A549 (cell line): ENCODE data around the gene LRIG1.

Experiments used
- BHLHE40 ChIP-seq: IDR thresholded peaks from 2 replicates; pipeline ENCODE4 v1.6.1; 2012; ENCODE audit warnings: low read depth, low read length, inconsistent platforms
- CHD2 ChIP-seq: fragments of 150-350 bp; IDR thresholded peaks from 2 replicates; pipeline ENCODE4 v1.6.1; 2014; ENCODE audit warnings: low read length; ENCODE audit not compliant: partially characterized antibody
- CHD4 ChIP-seq: fragments of 200-600 bp; sonication (generic); IDR thresholded peaks from 2 replicates; pipeline ENCODE4 v1.6.1; 2016; ENCODE audit warnings: antibody characterized with exemption, mild to moderate bottlenecking, borderline replicate concordance
- CTCF ChIP-seq: fragments of >200 bp; sonication (Bioruptor Twin); formaldehyde crosslinking; IDR thresholded peaks from 3 replicates; pipeline ENCODE4 v1.5.1; 2016
- ELK1 ChIP-seq: fragments of 150-350 bp; IDR thresholded peaks from 2 replicates; pipeline ENCODE4 v1.6.1; 2014; ENCODE audit warnings: low read depth, mild to moderate bottlenecking, low read length
- EP300 ChIP-seq, 2 experiments: fragments of >200 bp; sonication (Bioruptor Twin); formaldehyde crosslinking; IDR thresholded peaks; 2 replicates in 1 of 2; 3 replicates in 1 of 2; pipeline ENCODE4 v1.6.1; 2016 to 2017
- FOSL2 ChIP-seq, 2 experiments: fragments of 450-650 bp in 1 of 2; fragments of >200 bp in 1 of 2; sonication (Bioruptor Twin) in 1 of 2; formaldehyde crosslinking; IDR thresholded peaks; 2 replicates each; pipeline versions ENCODE4 v1.5.0 to v1.6.1; 2016 to 2020; ENCODE audit warnings: mild to moderate bottlenecking in 1 of 2, moderate library complexity in 1 of 2
- FOXS1 ChIP-seq: fragments of 250-450 bp; sonication (Bioruptor Pico); IDR thresholded peaks from 2 replicates; pipeline ENCODE4 v1.5.0; 2020; ENCODE audit warnings: mild to moderate bottlenecking, moderate library complexity
- POLR2A ChIP-seq: IDR thresholded peaks from 2 replicates; pipeline ENCODE4 v1.6.1; 2012; ENCODE audit warnings: mild to moderate bottlenecking, low read length
- RAD21 ChIP-seq, 2 experiments: fragments of >200 bp in 1 of 2; sonication (Bioruptor Twin) in 1 of 2; formaldehyde crosslinking in 1 of 2; IDR thresholded peaks in 1 of 2; conservative IDR thresholded peaks in 1 of 2; 2 replicates in 1 of 2; 3 replicates in 1 of 2; pipeline ENCODE4 v1.6.1; 2012 to 2018; ENCODE audit warnings: inconsistent platforms in 1 of 2
- TFCP2L1 ChIP-seq: fragments of 250-450 bp; sonication (Bioruptor Pico); IDR thresholded peaks from 2 replicates; pipeline ENCODE4 v1.5.0; 2021; ENCODE audit warnings: mild to moderate bottlenecking
- TP53 ChIP-seq: fragments of 250-450 bp; sonication (Bioruptor Pico); IDR thresholded peaks from 2 replicates; pipeline ENCODE4 v1.5.0; 2021; ENCODE audit warnings: mild to moderate bottlenecking, moderate library complexity

- TF ChIP-seq CTCF: no peak
- no peak for TF ChIP-seq EP300 (IDR thresholded peaks at IDR 0.05)
- no peak for TF ChIP-seq RAD21 (conservative IDR thresholded peaks at IDR 0.05 in 1 of 2, IDR thresholded peaks at IDR 0.05 in 1 of 2)
- TF ChIP-seq POLR2A: no peak
- no peak for TF ChIP-seq TFCP2L1 (CRISPR knock-in tag)
- TF ChIP-seq FOSL2 (IDR thresholded peaks at IDR 0.05): no peak
- TF ChIP-seq FOSL2 (CRISPR knock-in tag; IDR thresholded peaks at IDR 0.05): no peak
- TF ChIP-seq CHD2: no peak
- no peak for TF ChIP-seq ELK1
- no peak for TF ChIP-seq FOXS1 (CRISPR knock-in tag)
- TF ChIP-seq TP53: no peak
- no peak for TF ChIP-seq CHD4
- no peak for TF ChIP-seq BHLHE40
Measured at GRCh38 chr3:66475386-66476020, 25.3 kb downstream of the LRIG1 start.
